Adipose tissue (tissue), 3 donors: ENCODE data around the gene ROR1. TPM values are rescaled to one million over a fixed set of nuclear protein-coding genes. Genes with fewer than 3 reads are reported as not detected.
"Not testable (repeated sequence)": the region's sequence is repeated elsewhere in the genome, so short reads cannot be mapped to it uniquely, and the experiment has no call there.

Source experiments
- H3K27ac ChIP-seq: one replicate; pipeline ENCODE4 v1.5.1; 2013; ENCODE audit warnings: low read depth, low read length
- WGBS, 3 donors: extraction: QIAGEN DNeasy Blood & Tissue Kit; methylation state at CpG; one replicate each; pipeline ENCODE4 v1.1.7; 2013; 5-methylcytosine and 5-hydroxymethylcytosine counted together
- polyA plus RNA-seq, 3 donors: library from polyadenylated mRNA; stranded (reverse); fragments of 200-250 nt; gene quantifications; one replicate each; pipeline ENCODE4 v1.2.3, GENCODE V29; 2013
- donor health status: healthy with polysubstance abuse.
- donor health status: Bipolar disorder and iron deficiency.
- donor health status: healthy.

Gene ROR1
- polyA plus RNA-seq, 3 donors, result 2.1 to 2.8 (median 2.1) TPM

GRCh38 chr1:64220241-64220640 is 446.4 kb downstream of the ROR1 start:
- H3K27ac ChIP-seq, result no peak overlapping the region
- WGBS, 3 donors, result 69 to 78% (median 77%) methylated on average over 5 of the region's 5 CpGs

- H3K27ac ChIP-seq, result no peak overlapping the region
- WGBS, 3 donors, result 69 to 83% (median 70%) methylated on average over 7 of the region's 7 CpGs
Observed at GRCh38 chr1:64223329-64224151, 449.7 kb downstream of the ROR1 start.

GRCh38 chr1:64224236-64224635 is 450.4 kb downstream of the ROR1 start:
- WGBS, 3 donors, result 97 to 98% (median 97%) methylated on average over 7 of the region's 7 CpGs
- H3K27ac ChIP-seq, result not testable (repeated sequence)

GRCh38 chr1:64228167-64228957 is 454.5 kb downstream of the ROR1 start:
- no peak overlapping the region for H3K27ac ChIP-seq
- 83 to 87% (median 86%) methylated on average over 10 of the region's 10 CpGs for WGBS, 3 donors

GRCh38 chr1:64229307-64229706 is 455.5 kb downstream of the ROR1 start:
- 85 to 91% (median 86%) methylated on average over 3 of the region's 3 CpGs for WGBS, 3 donors
- H3K27ac ChIP-seq, result no peak overlapping the region

Other genes with a start within 250 kb of the ROR1 start
- 100 to 1,000 TPM in 1 of 3 donors, 10 to 100 TPM in 2; 65.3 to 152 (median 86.2) TPM for gene PGM1, start 180.6 kb upstream of the ROR1 start, polyA plus RNA-seq